ENCODE results near the gene CDC34. TPM values are rescaled to one million over a fixed set of nuclear protein-coding genes. Genes with fewer than 3 reads are reported as not detected.

The CDC34 gene
- total RNA-seq, 1 donor from 2014 or later, result 42.5 TPM

GRCh38 chr19:547836-548720 lies 16.5 kb downstream of the CDC34 start:
- H3K9ac ChIP-seq, result no peak overlapping the region
- H3K4me3 Mint-ChIP-seq, result no peak overlapping the region
- no peak overlapping the region for H3K4me3 ChIP-seq
- H3K27ac ChIP-seq, result no peak overlapping the region
- no peak overlapping the region for H2AFZ ChIP-seq (replicated peaks)
- peaks cover 20% of the 10 kb centered on the region for H3F3A ChIP-seq (ENCODE audit: low read depth)
- H3K9me3 Mint-ChIP-seq, result no peaks in the 10 kb centered on the region
- no peak for DNase-seq (ENCODE audit: low spot score)
- no peaks in the 10 kb centered on the region for H3K36me3 ChIP-seq
- H3K27me3 Mint-ChIP-seq (ENCODE audit: insufficient read depth, low read depth), result peaks cover 10% of the 10 kb centered on the region
- H3K27me3 ChIP-seq, result peaks cover 19% of the 10 kb centered on the region
- no peaks in the 10 kb centered on the region for H3K79me2 ChIP-seq (ENCODE audit: low read depth)
- no peaks in the 10 kb centered on the region for H4K20me1 ChIP-seq (ENCODE audit: low read depth)
- H3K4me1 ChIP-seq, result peaks cover 2% of the 10 kb centered on the region
- no peak for TF ChIP-seq CTCF (IDR thresholded peaks at IDR 0.05)
- peaks cover 3% of the 10 kb centered on the region for H3K36me3 Mint-ChIP-seq
- no peaks in the 10 kb centered on the region for H3K9me3 ChIP-seq (ENCODE audit: low read depth)
- H3K4me2 ChIP-seq, result no peak overlapping the region
- peaks cover 5% of the 10 kb centered on the region for H3K4me1 Mint-ChIP-seq
- H3K27ac Mint-ChIP-seq, result no peak overlapping the region

- H2AFZ ChIP-seq (replicated peaks), result no peak overlapping the region
- H3K4me2 ChIP-seq, result no peak overlapping the region
- H3K27me3 Mint-ChIP-seq (ENCODE audit: insufficient read depth, low read depth), result peaks cover 13% of the 10 kb centered on the region
- no peaks in the 10 kb centered on the region for H3K36me3 ChIP-seq
- no peaks in the 10 kb centered on the region for H3K9me3 ChIP-seq (ENCODE audit: low read depth)
- H3K4me3 ChIP-seq, result no peak overlapping the region
- H3K9ac ChIP-seq, result no peak overlapping the region
- no peaks in the 10 kb centered on the region for H3K9me3 Mint-ChIP-seq
- no peak for DNase-seq (ENCODE audit: low spot score)
- H3K79me2 ChIP-seq (ENCODE audit: low read depth), result no peaks in the 10 kb centered on the region
- H3K4me1 Mint-ChIP-seq, result peaks cover 5% of the 10 kb centered on the region
- H4K20me1 ChIP-seq (ENCODE audit: low read depth), result no peaks in the 10 kb centered on the region
- H3K27ac ChIP-seq, result no peak overlapping the region
- no peaks in the 10 kb centered on the region for H3K36me3 Mint-ChIP-seq
- H3F3A ChIP-seq (ENCODE audit: low read depth), result peaks cover 20% of the 10 kb centered on the region
- peaks cover 2% of the 10 kb centered on the region for H3K4me1 ChIP-seq
- H3K4me3 Mint-ChIP-seq, result no peak overlapping the region
- H3K27me3 ChIP-seq, result peaks cover 19% of the 10 kb centered on the region
- TF ChIP-seq CTCF (IDR thresholded peaks at IDR 0.05) (no peak), EZH2phosphoT487 (IDR thresholded peaks at IDR 0.05) (no peak), EZH2 (IDR thresholded peaks at IDR 0.05) (no peak)
- H3K27ac Mint-ChIP-seq, result no peak overlapping the region
Observed at GRCh38 chr19:548886-549830, 17.6 kb downstream of the CDC34 start.

GRCh38 chr19:554817-555216 lies 23.3 kb downstream of the CDC34 start:
- no peak overlapping the region for H3K4me2 ChIP-seq
- no peak for DNase-seq (ENCODE audit: low spot score)
- no peak overlapping the region for H3K27ac Mint-ChIP-seq
- H3K27ac ChIP-seq, result no peak overlapping the region
- no peak for TF ChIP-seq EZH2phosphoT487 (IDR thresholded peaks at IDR 0.05)
- TF ChIP-seq EZH2 (IDR thresholded peaks at IDR 0.05), result no peak
- no peak for TF ChIP-seq CTCF (IDR thresholded peaks at IDR 0.05)
- peaks cover 13% of the 10 kb centered on the region for H3K27me3 Mint-ChIP-seq (ENCODE audit: insufficient read depth, low read depth)
- no peak overlapping the region for H3K4me3 ChIP-seq
- no peak overlapping the region for H3K4me3 Mint-ChIP-seq
- peaks cover 3% of the 10 kb centered on the region for H3K36me3 Mint-ChIP-seq
- H4K20me1 ChIP-seq (ENCODE audit: low read depth), result no peaks in the 10 kb centered on the region
- H3K4me1 Mint-ChIP-seq, result peaks cover 16% of the 10 kb centered on the region
- no peaks in the 10 kb centered on the region for H3K9me3 ChIP-seq (ENCODE audit: low read depth)
- H3K27me3 ChIP-seq, result peaks cover 19% of the 10 kb centered on the region
- no peak overlapping the region for H3K9ac ChIP-seq
- no peaks in the 10 kb centered on the region for H3K79me2 ChIP-seq (ENCODE audit: low read depth)
- H3F3A ChIP-seq (ENCODE audit: low read depth), result peaks cover 17% of the 10 kb centered on the region
- H2AFZ ChIP-seq (replicated peaks), result no peak overlapping the region
- no peaks in the 10 kb centered on the region for H3K36me3 ChIP-seq
- peaks cover 7% of the 10 kb centered on the region for H3K4me1 ChIP-seq
- H3K9me3 Mint-ChIP-seq, result no peaks in the 10 kb centered on the region

All from neural progenitor cell (in vitro differentiated cells).